ENCODE measurements around the gene APEX1.

- no peak for TF ChIP-seq POLR2A (IDR thresholded peaks at IDR 0.05)
- TF ChIP-seq CTCF (IDR thresholded peaks at IDR 0.05): no peak
Measured at GRCh38 chr14:20503898-20504297, 48.9 kb downstream of the APEX1 start.
